Mesodermal cell (in vitro differentiated cells): ENCODE measurements around the gene STYXL2.

Experiments
- H3K27ac ChIP-seq: 2 replicates; pipeline ENCODE4 v1.7.0; 2013; ENCODE audit warnings: mild to moderate bottlenecking, low read depth, low read length, moderate library complexity; ENCODE audit not compliant: severe bottlenecking
- H3K36me3 ChIP-seq: 2 replicates; pipeline ENCODE4 v1.7.1; 2013; ENCODE audit warnings: mild to moderate bottlenecking, low read length, moderate library complexity; ENCODE audit not compliant: control insufficient read depth, insufficient read depth
- H3K4me1 ChIP-seq: one replicate; pipeline ENCODE4 v1.7.1; 2013; ENCODE audit warnings: mild to moderate bottlenecking, low read length; ENCODE audit not compliant: insufficient read depth, control insufficient read depth, poor library complexity, severe bottlenecking
- H3K4me3 ChIP-seq: 2 replicates; pipeline ENCODE4 v1.7.0; 2013; ENCODE audit warnings: low read length, control low read depth, mild to moderate bottlenecking; ENCODE audit not compliant: insufficient read depth, poor library complexity, severe bottlenecking; ENCODE audit errors: extremely low read depth
- H3K9me3 ChIP-seq: 2 replicates; pipeline ENCODE4 v1.7.1; 2013; ENCODE audit warnings: mild to moderate bottlenecking, low read length, moderate library complexity; ENCODE audit not compliant: control insufficient read depth
- WGBS, 2 experiments: methylation state at CpG; one replicate each; pipeline ENCODE4 v1.1.5; 2013; ENCODE audit warnings: missing lambda C conversion rate in 2 of 2; ENCODE audit not compliant: insufficient coverage in 2 of 2; 5-methylcytosine and 5-hydroxymethylcytosine counted together

Gene STYXL2

GRCh38 chr1:167092653-167093052 is 1.2 kb upstream of the STYXL2 start:
- no peak overlapping the region for H3K4me3 ChIP-seq
- WGBS, 2 experiments, result no CpG with 5 or more reads among the region's 1 CpG
- no peaks in the 10 kb centered on the region for H3K9me3 ChIP-seq
- H3K36me3 ChIP-seq, result no peaks in the 10 kb centered on the region
- H3K27ac ChIP-seq, result no peak overlapping the region
- H3K4me1 ChIP-seq, result peaks cover 20% of the 10 kb centered on the region

DNA sequence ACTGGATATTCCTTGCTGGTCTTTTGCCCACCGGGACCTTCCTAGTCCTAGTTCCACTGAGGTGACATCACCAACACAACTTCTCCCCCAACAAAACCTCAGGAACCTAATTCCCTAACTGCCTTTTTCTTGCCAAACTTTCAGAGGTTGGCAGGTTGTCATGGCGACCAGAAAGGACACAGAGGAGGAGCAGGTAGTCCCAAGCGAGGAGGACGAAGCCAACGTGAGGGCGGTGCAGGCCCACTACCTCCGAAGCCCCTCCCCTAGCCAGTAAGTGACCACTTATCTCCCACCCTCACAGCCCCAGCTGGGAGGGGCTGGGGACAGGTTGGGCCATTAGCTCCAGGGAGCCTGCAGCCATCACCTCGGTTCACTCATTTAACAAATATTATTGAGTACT is 815 bp downstream of the STYXL2 start:
- no peaks in the 10 kb centered on the region for H3K36me3 ChIP-seq
- H3K4me3 ChIP-seq, result peak overlapping the region; percentile 18
- no peaks in the 10 kb centered on the region for H3K9me3 ChIP-seq
- H3K4me1 ChIP-seq, result peaks cover 25% of the 10 kb centered on the region
- H3K27ac ChIP-seq, result no peak overlapping the region
- 90 to 100% methylated on average over 3 of the region's 8 CpGs for WGBS, 2 experiments

DNA sequence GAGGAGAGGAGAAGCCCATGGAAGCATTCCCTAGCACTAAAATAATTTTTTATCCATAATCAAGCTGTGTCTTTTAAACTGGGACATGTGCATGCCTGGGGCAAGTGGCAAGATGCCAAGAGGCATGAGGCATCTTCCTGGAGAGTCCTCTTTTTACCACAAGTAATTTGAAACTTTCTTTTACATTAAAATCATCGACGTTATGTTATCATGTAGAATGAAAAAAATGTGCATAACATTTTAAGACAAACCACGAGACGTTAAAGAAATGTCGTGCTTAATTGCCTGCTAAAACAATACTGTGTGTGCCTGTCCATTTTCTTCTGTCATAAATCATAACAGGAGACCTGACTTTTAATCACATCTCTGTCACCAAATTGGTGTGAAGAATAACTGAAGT is 1.5 kb downstream of the STYXL2 start:
- Histone ChIP-seq H3K9me3 (peaks cover 3% of the 10 kb centered on the region), H3K36me3 (no peaks in the 10 kb centered on the region), H3K4me3 (no peak overlapping the region), H3K27ac (no peak overlapping the region), H3K4me1 (peaks cover 25% of the 10 kb centered on the region)
- 93 to 100% methylated on average over 3 of the region's 5 CpGs for WGBS, 2 experiments

DNA sequence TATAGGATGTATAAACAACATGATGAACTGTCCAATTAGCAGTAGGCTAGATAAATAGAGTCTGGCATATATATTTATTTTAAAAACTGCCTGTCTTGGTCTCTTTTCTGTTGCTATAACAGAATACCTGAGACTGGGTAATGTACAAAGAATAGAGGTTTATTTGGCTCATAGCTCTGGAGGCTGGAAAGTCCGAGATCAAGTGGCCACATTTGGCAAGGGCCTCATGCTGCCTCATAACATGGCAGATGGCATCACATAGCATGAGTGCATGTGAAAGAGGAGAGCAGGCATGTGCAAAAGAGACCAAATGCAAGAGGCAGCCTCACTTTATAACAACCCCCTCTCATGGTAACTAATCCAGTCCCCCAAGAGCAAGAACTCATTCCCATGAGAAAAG is 6.0 kb downstream of the STYXL2 start:
- Histone ChIP-seq H3K4me3 (no peak overlapping the region), H3K27ac (no peak overlapping the region), H3K36me3 (no peaks in the 10 kb centered on the region), H3K4me1 (peaks cover 22% of the 10 kb centered on the region), H3K9me3 (peaks cover 3% of the 10 kb centered on the region)
- 100% methylated on average over 1 of the region's 1 CpG for WGBS, 2 experiments

GRCh38 chr1:167100730-167101129 is 6.9 kb downstream of the STYXL2 start:
- WGBS, 2 experiments, result 100% methylated on average over 1 of the region's 2 CpGs
- Histone ChIP-seq H3K36me3 (no peaks in the 10 kb centered on the region), H3K27ac (no peak overlapping the region)

DNA sequence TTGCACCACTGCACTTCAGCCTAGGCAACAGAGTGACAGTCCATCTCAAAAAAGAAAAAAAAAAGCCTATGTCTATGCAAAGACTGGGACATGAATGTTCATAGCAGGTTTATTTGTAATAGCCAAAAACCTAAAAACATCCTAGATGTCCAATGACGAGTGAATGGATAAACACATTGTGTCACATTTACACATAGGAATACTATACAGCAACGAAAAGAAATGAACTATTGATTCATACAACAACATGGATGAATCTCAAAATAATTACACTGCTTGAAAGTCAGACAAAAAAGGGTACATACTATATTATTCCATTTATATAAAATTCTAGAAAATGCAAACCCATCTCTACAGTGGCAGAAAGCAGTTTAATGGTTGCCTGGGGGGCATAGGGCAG is 7.9 kb downstream of the STYXL2 start:
- WGBS, 2 experiments, result 100% methylated on average over 2 of the region's 2 CpGs; no CpG with 5 or more reads in 1 of the 2 experiments
- Histone ChIP-seq H3K36me3 (no peaks in the 10 kb centered on the region), H3K27ac (no peak overlapping the region), H3K4me1 (peaks cover 33% of the 10 kb centered on the region), H3K4me3 (no peak overlapping the region), H3K9me3 (peaks cover 3% of the 10 kb centered on the region)

More at GRCh38 chr1:167100730-167101129, 6.9 kb downstream of the STYXL2 start:
- Histone ChIP-seq H3K4me1 (peaks cover 28% of the 10 kb centered on the region), H3K9me3 (peaks cover 3% of the 10 kb centered on the region), H3K4me3 (no peak overlapping the region)

DNA sequence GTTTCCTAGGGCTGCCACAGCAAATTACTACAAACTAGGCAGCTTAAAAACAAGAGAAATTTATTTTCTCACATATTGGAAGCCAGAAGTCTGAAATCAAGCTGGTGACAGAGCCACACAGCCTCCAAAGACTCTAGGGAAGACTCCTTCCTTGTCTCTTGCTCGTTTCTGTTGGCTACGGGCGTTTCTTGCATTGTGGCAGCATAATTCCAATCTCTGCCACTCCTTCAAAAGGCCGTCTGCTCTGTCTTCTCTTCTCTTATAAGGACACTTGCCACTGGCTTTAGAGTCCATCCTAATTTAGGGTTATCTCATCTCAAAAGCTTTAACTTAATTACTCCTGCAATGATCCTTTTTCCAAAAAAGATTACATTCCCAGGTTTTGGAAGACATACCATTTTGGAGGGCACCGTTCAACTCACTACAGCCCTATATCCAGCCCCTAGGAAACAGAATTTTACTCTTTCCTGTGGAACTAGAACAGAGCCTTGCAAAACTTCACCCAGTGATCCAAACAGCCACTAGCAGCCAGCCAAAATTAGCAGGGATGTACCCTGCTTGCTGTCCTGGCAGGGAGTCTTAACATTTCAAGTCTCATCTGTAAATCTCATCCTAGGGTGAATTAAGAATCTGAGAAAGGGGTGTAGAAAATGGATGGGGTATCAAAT is 9.2 kb downstream of the STYXL2 start:
- no peak overlapping the region for H3K27ac ChIP-seq
- H3K36me3 ChIP-seq, result peaks cover under 1% of the 10 kb centered on the region
- 76 to 79% methylated on average over 5 of the region's 5 CpGs for WGBS, 2 experiments

GRCh38 chr1:167104256-167104633 is 10.4 kb downstream of the STYXL2 start:
- WGBS, 2 experiments, result 82 to 85% methylated on average over 2 to 4 of the region's 6 CpGs

More for the DNA sequence above, 9.2 kb downstream of the STYXL2 start:
- Histone ChIP-seq H3K4me1 (peaks cover 33% of the 10 kb centered on the region), H3K9me3 (peaks cover 3% of the 10 kb centered on the region), H3K4me3 (no peak overlapping the region)

DNA sequence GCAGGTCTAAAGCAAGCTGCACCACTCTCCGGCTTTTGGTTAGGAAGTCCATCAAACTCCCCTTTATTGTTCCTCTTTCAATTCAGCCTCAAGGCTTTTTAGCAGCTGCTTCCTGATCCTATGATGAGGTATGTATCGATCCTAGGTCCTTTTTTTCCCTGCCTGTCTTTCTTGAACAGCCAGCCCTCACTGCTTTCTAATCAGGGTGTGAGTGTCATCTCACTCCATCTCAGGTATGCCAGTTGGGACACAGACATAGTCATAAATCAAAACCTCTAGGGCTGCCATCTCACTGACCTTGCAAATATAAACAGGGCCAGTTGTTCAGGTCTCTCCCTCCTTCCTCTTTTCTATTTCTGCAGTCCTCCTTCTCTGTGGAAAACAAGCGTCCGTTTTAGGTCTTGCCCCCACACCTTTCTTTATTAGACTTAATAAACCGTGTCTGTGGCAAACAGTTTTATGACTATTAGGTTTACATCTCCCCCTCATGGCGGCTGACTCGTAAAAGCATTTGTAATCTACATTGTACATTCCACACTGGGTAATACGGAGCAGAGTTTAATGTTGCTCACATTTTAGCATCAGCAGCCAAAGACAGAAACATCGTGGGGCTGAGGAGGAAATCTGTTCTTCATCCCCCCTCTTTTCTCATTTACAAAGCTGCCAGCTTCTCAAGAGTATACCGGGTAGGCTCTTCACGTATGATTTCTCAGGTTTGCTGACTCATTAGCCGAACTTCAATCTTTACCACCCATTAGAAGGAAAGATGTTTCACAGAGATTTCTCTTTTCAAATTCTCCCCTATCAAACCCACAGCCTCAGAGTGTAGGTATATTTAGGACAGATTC is 11.6 kb downstream of the STYXL2 start:
- H3K4me3 ChIP-seq, result no peak overlapping the region
- peaks cover 28% of the 10 kb centered on the region for H3K4me1 ChIP-seq
- WGBS, 2 experiments, result 86 to 89% methylated on average over 8 to 9 of the region's 12 CpGs
- no peak overlapping the region for H3K27ac ChIP-seq
- peaks cover 8% of the 10 kb centered on the region for H3K36me3 ChIP-seq
- no peaks in the 10 kb centered on the region for H3K9me3 ChIP-seq

More at GRCh38 chr1:167104256-167104633, 10.4 kb downstream of the STYXL2 start:
- peaks cover 28% of the 10 kb centered on the region for H3K4me1 ChIP-seq
- peaks cover 3% of the 10 kb centered on the region for H3K9me3 ChIP-seq
- H3K36me3 ChIP-seq, result peaks cover 5% of the 10 kb centered on the region
- no peak overlapping the region for H3K27ac ChIP-seq
- no peak overlapping the region for H3K4me3 ChIP-seq

DNA sequence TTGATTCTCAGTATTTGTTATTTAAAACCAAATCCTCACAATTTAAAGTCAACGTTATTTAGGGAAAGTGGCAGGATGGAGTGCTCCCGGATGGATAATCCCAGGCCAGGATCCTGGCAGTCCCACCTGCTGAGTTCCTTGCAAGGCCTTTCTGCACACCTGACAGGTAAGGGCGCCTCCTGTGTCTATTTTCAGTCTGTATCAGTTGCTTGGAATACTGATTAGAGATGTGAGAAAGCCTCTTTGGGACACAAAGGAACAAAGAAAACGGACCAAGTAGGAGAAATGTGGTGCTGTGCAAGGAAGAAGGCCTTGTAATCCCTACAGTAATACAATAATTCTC is 12.2 kb downstream of the STYXL2 start:
- H3K27ac ChIP-seq, result no peak overlapping the region

DNA sequence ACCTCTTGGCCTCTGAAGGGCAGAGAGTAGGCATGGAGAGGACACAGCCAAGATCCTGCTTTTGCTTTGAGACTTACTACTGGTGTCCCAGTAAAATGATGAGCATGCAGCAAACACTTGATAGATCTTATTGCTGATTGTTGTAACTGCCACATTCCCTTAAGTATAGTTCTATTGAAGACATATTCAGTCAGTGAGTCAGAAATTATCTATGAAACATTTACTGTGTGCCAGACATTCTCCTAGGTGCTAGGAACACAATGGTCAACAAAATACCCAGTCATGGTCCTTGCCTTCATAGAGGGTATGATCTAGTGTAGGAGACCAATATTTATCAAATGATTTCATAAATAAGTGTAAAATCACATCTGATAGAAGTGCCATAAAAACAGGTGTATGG is 13.6 kb downstream of the STYXL2 start:
- Histone ChIP-seq H3K4me3 (no peak overlapping the region), H3K36me3 (peaks cover 8% of the 10 kb centered on the region), H3K27ac (no peak overlapping the region), H3K4me1 (peaks cover 28% of the 10 kb centered on the region), H3K9me3 (no peaks in the 10 kb centered on the region)

More for the DNA sequence above, 12.2 kb downstream of the STYXL2 start:
- Histone ChIP-seq H3K9me3 (no peaks in the 10 kb centered on the region), H3K4me3 (no peak overlapping the region), H3K36me3 (peaks cover 8% of the 10 kb centered on the region), H3K4me1 (peaks cover 28% of the 10 kb centered on the region)
- WGBS, 2 experiments, result 67 to 89% methylated on average over 2 to 3 of the region's 4 CpGs
